ENCODE measurements around the gene MED16. TPM values are rescaled to one million over a fixed set of nuclear protein-coding genes. Genes with fewer than 3 reads are reported as not detected.

The MED16 gene
- total and polyA plus RNA-seq, 2 of the 13 experiments (the other 11 are each of a cell fraction or from before 2014, with no cell fraction given): 13.3 to 14.8 TPM

- ChIA-PET POLR2A (no interaction called here), CTCF (ENCODE audit: low intra/inter-chr PET ratio, low total read pairs) (no interaction called here)
- Histone ChIP-seq H3K4me3 (replicated peaks in 1 of 3; ENCODE audit: insufficient read depth in 1 of 3, low read depth in 2 of 3, low read length in 3 of 3) (no peak overlapping the region), H3K79me2 (ENCODE audit: insufficient read depth, low read length) (peaks cover 5% of the 10 kb centered on the region), H3K4me2 (ENCODE audit: low read depth, low read length) (no peak overlapping the region), H3K9me3 (ENCODE audit: low read length) (no peaks in the 10 kb centered on the region), H3K36me3 (replicated peaks in 1 of 2; ENCODE audit: control insufficient read depth in 1 of 2, insufficient read depth in 2 of 2, low read length in 2 of 2) (peaks cover 17 to 33% of the 10 kb centered on the region in 2 experiments; a peak in 4 of 5 replicates), H3K4me1 (ENCODE audit: insufficient read depth, low read length) (peaks cover 9% of the 10 kb centered on the region), H2AFZ (ENCODE audit: low read length) (no peak overlapping the region), H3K9ac (ENCODE audit: insufficient read depth, low read depth, low read length) (no peak overlapping the region), H3K27me3 (ENCODE audit: control insufficient read depth in 1 of 2, insufficient read depth in 2 of 2, low read length in 2 of 2) (no peaks in the 10 kb centered on the region), H4K20me1 (ENCODE audit: insufficient read depth, low read length) (no peaks in the 10 kb centered on the region; the same call in 1 of the 2 replicates), H3K27ac (ENCODE audit: extremely low read length, insufficient read depth, low read length) (no peak overlapping the region)
- intact Hi-C loops (cut with micrococcal nuclease; ENCODE audit: unreplicated experiment): no loop called here
- FAIRE-seq (no peak), ATAC-seq (peak; percentile 38; the same call in 1 of the 3 replicates), DNase-seq (ENCODE audit: low spot score) (peak; percentile 38)
- no TSS peak for BruUV-seq (replicated peaks)
- in situ Hi-C loops (cut with HindIII; ENCODE audit: extremely low pct_ligation_motif_present, low pct_unique_long_range_greater_than_20kb): no loop called here
- no peak for TF ChIP-seq ASH2L (IDR thresholded peaks at IDR 0.05; ENCODE audit: insufficient read length, low read depth, low read length)
- no peak for TF ChIP-seq TBX2 (CRISPR knock-in tag; IDR thresholded peaks at IDR 0.05; ENCODE audit: borderline replicate concordance)
- no peak for TF ChIP-seq KDM3A (CRISPR knock-in tag; IDR thresholded peaks at IDR 0.05; ENCODE audit: low read depth)
- no peak for TF ChIP-seq ZNF607 (CRISPR knock-in tag; IDR thresholded peaks at IDR 0.05; ENCODE audit: borderline replicate concordance)
- 0 out of 2 replicates have a peak, but pooled peaks have one; percentile 12 for TF ChIP-seq SAP130 (CRISPR knock-in tag; IDR thresholded peaks at IDR 0.05; ENCODE audit: low read depth)
- TF ChIP-seq SRSF9 (IDR thresholded peaks at IDR 0.05; ENCODE audit: borderline replicate concordance, insufficient read depth, low read depth, low read length, poor library complexity, severe bottlenecking): no peak
- no peak for TF ChIP-seq RXRB (CRISPR knock-in tag; IDR thresholded peaks at IDR 0.05; ENCODE audit: borderline replicate concordance)
- TF ChIP-seq TFAP4 (IDR thresholded peaks at IDR 0.05; ENCODE audit: borderline replicate concordance, low read depth): peak; percentile 16; the same call in 1 of the 2 replicates
- no peak for TF ChIP-seq HOMEZ (CRISPR knock-in tag; IDR thresholded peaks at IDR 0.05; ENCODE audit: low read depth)
- TF ChIP-seq MXI1 (IDR thresholded peaks at IDR 0.05; ENCODE audit: borderline replicate concordance, low read depth, low read length): peak; percentile 74; the same call in 1 of the 3 replicates
- TF ChIP-seq RFX1 (IDR thresholded peaks at IDR 0.05): peak; percentile 75
- TF ChIP-seq BCLAF1 (IDR thresholded peaks at IDR 0.05): no peak
- no peak for TF ChIP-seq HIVEP1 (CRISPR knock-in tag; IDR thresholded peaks at IDR 0.05)
- no peak for TF ChIP-seq ZC3H13 (CRISPR knock-in tag; IDR thresholded peaks at IDR 0.05)
- TF ChIP-seq RFX3 (CRISPR knock-in tag; IDR thresholded peaks at IDR 0.05): peak; percentile 79
- no peak for TF ChIP-seq ZNF75D (CRISPR knock-in tag; IDR thresholded peaks at IDR 0.05; ENCODE audit: borderline replicate concordance)
- WGBS (ENCODE audit: low lambda C conversion rate): 86% methylated on average over 16 of the region's 16 CpGs
These were observed 5.9 kb downstream of the MED16 start for GRCh38 chr19:887072-887471.
